HTR-8/SVneo (cell line): ENCODE measurements around the gene KCNQ4.
A peak's percentile ranks its signal among the peaks of the same experiment; 100 is the strongest.

ENCODE experiments used
- DNase-seq: peaks from one replicate; pipeline ENCODE4 v3.0.0; 2011; ENCODE audit warnings: low spot score, mixed read lengths; ENCODE audit not compliant: insufficient read length
- FAIRE-seq: peaks from 2 replicates; lab custom pipeline; 2011; peaks lifted over from hg19 to GRCh38; lab: Jason Lieb, UNC

KCNQ4 gene

DNA sequence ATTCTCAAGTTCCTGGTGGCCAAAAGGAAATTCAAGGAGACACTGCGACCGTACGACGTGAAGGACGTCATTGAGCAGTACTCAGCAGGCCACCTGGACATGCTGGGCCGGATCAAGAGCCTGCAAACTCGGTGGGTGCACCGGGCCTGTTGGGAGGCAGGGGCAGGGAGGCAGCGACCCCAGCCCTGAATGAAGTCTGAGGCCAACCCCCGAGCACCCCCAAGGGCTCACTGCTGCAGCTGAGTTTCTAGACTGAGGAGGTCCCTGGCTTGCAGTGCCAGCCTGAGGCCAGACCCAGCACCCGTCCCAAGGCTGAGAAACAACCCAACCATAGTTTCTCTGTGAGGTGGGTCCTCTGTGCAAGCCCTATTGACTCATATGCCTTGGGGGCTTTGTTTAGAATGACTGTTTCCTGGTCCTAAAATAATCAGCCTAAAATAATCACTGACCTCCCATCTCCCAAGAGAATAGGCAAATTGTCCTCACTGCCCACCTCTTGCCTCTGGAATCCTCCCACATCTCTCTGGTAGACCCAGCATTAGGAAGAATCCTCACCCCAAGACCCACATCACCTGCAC is 51.5 kb downstream of the KCNQ4 start:
- no peak for FAIRE-seq
- no peak for DNase-seq

- no peak for FAIRE-seq
- no peak for DNase-seq
Observed at GRCh38 chr1:40836283-40836682, 52.7 kb downstream of the KCNQ4 start.

DNA sequence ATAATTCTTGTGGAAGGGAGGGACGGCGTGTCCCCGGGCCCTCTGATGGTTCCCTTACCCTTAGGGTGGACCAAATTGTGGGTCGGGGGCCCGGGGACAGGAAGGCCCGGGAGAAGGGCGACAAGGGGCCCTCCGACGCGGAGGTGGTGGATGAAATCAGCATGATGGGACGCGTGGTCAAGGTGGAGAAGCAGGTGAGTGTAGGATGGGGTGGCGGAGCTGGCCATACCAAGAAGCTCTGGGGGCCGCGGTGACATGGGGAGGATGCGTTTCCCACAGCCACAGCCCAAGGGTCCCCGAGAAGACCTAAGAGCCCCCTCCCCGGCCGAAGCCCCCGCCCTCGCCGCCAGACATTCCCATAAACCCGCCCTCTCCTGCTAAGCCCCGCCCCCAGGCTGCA is 54.0 kb downstream of the KCNQ4 start:
- FAIRE-seq (no peak), DNase-seq (no peak)

- FAIRE-seq (no peak), DNase-seq (no peak)
Observed at GRCh38 chr1:40838045-40838979, 54.7 kb downstream of the KCNQ4 start.

- DNase-seq (no peak), FAIRE-seq (no peak)
Observed at GRCh38 chr1:40838980-40839942, 55.7 kb downstream of the KCNQ4 start.

DNA sequence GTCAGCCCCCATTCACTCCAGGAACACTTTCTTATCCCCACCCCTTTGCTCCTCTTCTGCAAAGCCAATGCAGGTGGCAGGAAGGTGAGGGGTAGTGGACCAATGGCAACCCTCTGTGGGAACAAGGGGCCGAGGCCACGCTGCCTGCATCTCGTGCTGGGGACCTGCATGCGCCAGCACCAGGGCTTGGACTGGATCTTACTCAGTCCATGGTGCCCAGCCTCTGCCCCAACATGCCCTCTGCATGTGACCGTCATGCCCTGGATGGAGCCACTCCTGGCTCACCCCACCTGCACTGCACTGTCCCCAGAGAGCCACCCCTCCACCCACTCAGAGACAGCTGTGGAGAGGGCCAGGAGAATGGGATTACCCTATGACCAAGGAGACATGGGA is 56.4 kb downstream of the KCNQ4 start:
- DNase-seq (no peak), FAIRE-seq (no peak)

DNA sequence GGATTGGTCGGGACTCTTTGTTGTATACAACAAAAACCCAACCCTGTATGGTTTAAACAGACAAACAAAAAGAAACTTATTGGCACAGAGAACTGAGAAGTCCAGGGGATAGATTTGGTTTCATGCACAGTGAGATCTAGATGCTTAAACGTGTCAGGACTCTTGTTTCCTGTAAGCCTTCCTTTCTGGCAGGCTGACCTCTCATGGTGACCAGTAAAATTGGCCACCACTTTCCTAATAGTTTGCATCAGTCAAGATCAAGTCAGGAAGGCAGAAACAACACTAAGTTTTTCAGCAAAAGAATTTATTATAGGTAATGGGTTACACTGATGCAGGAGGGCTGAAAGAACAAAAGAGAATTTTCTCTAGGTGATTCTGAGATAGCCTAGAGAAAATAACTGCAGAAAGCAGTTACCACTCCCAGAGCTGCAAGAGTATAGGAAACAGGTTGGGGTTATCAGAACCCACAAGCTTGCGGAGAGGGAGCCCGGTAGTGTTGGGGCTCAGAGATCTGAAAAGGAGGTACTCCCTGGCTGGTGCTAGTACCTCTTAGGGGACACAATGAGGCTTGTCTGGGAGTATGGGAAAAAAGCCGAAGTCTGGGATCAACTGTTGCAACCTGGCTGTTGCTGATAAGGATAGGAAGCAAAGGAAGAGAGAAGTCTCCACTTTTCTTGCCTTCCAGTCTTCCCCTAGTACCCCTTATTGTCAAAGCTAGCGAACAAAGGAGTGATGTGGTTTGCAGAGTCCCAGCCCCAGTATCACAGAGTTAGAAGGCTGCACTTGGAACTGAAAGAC is 57.1 kb downstream of the KCNQ4 start:
- FAIRE-seq (no peak), DNase-seq (no peak)

DNA sequence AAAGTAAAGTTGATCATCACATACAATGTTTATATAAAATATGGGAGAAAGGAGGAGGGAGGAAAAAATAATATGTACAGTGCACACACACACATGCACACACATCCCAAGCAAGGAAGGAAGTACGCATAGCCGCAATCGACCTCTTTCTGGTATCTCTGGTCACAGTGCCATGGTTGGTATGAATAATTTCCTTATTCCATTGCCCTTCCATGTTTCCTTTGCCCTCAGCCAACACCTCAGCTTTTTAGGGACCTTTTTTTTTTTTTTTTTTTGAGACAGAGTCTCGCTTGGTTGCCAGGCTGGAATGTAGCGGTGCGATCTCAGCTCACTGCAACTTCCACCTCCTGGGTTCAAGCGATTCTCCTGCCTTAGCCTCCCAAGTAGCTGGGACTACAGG is 58.0 kb downstream of the KCNQ4 start:
- no peak for FAIRE-seq

DNA sequence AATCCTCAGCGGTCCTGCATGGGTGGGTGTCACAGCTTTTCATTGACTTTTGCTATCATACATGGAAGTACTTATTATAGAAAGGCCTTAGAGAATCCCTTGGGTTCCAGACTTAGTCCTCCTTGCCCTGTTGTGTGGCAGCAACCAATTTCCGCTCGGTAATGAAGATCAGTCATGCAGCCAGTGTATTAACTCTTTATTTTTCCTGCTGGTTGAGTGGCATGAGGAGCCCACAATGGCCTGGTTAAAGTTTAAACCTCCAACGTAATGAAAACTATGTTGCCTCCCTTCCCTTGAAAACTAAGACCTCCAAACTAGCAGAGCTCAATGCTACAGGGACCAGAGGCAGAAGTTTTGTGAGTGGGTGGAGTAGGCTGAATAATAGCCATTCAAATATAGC is 58.6 kb downstream of the KCNQ4 start:
- DNase-seq (no peak), FAIRE-seq (no peak)

More for the DNA sequence above, 58.0 kb downstream of the KCNQ4 start:
- no peak for DNase-seq

- DNase-seq (no peak), FAIRE-seq (no peak)
Observed at GRCh38 chr1:40842691-40843090, 59.1 kb downstream of the KCNQ4 start.

GRCh38 chr1:40844079-40844478 is 60.5 kb downstream of the KCNQ4 start:
- FAIRE-seq (no peak), DNase-seq (no peak)

DNA sequence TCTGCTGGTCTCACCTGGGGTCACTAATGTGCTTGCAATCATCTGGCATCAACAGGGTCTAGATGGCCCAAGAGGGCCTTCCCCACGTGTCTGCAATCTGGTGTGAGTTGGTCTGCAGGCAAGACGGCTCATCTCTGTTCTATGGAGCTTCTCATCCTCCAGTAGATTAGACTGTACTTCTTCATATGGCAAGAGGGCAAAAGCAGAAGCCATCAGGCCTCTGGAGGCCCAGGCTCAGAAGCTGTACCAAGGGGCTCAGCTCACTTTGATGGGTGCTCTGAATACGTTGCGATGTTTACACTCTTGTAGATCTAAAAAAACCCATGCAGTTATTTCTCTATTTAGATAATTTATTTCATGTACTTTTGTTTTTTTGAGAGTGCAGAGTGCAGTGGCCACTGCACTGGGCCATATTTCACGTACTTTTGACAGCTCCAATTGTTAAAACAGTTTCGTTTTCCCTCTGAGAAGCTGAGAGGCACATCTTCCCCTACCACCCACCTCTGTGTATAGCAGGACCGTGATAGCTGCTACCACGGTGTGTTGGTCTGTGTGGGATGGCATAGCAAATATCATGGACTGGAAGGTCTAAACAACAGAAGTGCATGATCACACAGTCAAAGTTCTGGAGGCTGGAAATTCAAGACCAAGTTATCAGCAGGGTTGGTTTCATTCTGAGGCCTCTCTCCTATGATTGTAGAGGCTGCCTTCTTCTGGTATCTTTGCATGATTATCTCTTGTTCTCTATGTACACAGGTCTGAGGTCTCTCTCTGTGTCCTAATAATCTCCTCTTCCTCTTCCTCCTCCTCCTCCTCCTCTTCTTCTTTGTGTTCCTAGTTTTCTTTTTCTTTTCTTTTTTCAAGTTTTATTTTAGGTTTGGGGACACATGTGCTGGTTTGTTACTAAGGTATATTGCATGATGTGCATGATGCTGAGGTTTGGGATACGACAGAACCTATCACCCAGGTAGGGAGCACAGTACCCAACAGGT is 61.6 kb downstream of the KCNQ4 start:
- DNase-seq: no peak
- FAIRE-seq: no peak

GRCh38 chr1:40845895-40846294 is 62.3 kb downstream of the KCNQ4 start:
- FAIRE-seq (no peak), DNase-seq (no peak)

DNA sequence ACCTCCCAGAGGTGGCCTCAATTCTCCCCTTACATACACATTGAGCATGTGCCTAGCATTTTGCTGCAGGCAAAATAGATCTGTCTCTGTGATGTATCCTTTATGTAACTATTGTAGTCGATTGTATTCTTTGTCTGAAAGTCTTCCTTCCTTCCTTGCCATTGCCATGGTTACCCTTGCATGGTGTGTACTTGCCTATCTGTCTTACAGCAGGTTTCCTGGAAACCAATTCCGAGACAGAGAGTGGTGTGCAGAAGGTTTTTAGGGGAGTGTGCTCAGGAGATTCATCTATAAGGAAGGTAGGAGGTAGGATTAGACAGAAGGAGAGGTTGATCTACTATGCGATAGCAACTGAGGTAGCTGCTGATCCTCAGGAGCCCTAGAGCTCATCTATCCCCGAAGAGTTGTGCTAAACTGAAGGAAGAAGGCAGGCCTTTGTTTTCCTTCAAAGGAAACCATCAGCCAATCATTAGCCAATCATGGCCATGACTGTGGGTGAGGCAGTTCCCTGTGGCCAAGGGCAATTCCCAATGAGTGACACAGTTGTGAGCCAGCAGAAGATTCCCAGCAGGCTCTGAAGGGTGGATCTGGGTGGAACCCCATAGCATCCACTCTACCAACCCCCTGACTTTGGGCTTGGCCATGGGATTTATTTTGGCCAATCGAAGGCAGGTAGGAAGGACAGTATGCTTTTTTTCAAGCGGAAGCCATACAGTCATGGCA is 63.6 kb downstream of the KCNQ4 start:
- DNase-seq (no peak), FAIRE-seq (no peak)

DNA sequence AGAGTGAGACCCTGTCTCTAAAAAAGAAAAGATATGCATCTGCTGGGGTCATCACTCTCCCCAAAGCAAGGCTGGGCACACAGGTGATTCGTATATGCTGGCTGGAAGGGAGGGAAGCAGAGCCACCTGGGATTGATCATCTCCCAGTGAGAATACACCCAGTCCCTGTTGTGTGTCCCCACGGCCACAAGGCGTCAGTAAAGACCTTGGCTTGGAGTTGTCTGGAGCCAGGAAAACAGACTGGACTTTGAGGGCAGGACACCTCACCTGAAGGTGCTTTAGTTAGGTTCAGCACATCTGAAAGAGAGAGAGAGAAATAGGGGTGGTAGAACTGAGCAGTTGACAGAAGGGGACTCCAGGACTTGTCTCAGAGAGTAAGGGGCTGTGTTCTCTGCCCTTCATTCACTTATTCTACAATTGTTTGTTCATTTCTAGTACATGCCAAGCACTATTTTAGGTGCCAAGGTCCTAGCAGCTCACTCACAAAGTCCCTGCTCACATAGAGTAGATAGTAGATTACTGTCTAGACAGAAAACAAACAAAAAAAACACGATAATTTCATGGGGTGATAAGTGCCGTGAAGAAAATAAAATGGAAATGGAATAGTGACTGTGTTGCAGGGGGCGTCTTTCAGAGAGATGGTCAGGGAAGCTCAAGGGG is 65.1 kb downstream of the KCNQ4 start:
- DNase-seq: peak; percentile 63
- FAIRE-seq: no peak

GRCh38 chr1:40849801-40850592 is 66.4 kb downstream of the KCNQ4 start:
- DNase-seq: peak; percentile 58
- no peak for FAIRE-seq

DNA sequence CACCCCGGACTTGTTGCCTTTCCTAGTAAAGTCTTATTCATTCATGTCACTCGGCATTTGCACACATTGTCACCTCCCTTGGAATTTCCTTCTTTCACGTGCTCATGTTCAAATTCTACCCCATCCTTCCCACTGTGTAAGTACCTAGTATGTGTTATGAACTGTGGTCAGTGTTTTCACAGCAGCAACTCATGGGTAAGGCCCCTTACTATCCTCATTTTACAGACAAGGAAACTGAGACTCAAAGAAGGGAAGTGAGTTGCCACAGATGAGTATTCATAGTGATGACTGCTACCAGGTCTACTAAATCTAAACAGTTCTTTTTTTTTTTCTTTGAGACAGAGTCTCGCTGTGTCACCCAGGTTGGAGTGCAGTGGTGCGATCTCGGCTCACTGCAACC is 68.1 kb downstream of the KCNQ4 start:
- no peak for DNase-seq
- no peak for FAIRE-seq
